Common myeloid progenitor, CD34-positive (primary cell): ENCODE measurements around the gene PSRC1. TPM values are rescaled to one million over a fixed set of nuclear protein-coding genes. Genes with fewer than 3 reads are reported as not detected.

Source experiments
- CTCF ChIA-PET: fragments of 350-600 bp; sonication (Branson Sonifier 250); formaldehyde crosslinking; loops from one replicate; lab custom pipeline; 2021; ENCODE audit warnings: antibody characterized with exemption; lab: Charles Lee
- POLR2A ChIA-PET: fragments of 350-600 bp; sonication (Branson Sonifier 250); formaldehyde crosslinking; loops from one replicate; lab custom pipeline; 2021; ENCODE audit warnings: antibody characterized with exemption; lab: Charles Lee
- DNase-seq, 3 donors: peaks; one replicate each; pipeline versions ENCODE4 v3.0.0 to v3.0.0-alpha.2; 2013
- H3K27ac ChIP-seq, 2 experiments: 1 replicate in 1 of 2; 2 replicates in 1 of 2; pipeline ENCODE4 v1.7.0; 2013; ENCODE audit warnings: inconsistent platforms in 2 of 2, low read length in 2 of 2, mild to moderate bottlenecking in 2 of 2, low read depth in 1 of 2, moderate library complexity in 1 of 2; ENCODE audit not compliant: severe bottlenecking in 2 of 2, insufficient read depth in 1 of 2, poor library complexity in 1 of 2
- H3K27me3 ChIP-seq, 5 experiments: replicated peaks in 2 of 5; 1 replicate in 3 of 5; 2 replicates in 2 of 5; pipeline versions ENCODE4 v1.6.1 to v1.7.0; 2013; ENCODE audit warnings: low read length in 4 of 5, mild to moderate bottlenecking in 2 of 5, moderate library complexity in 2 of 5, inconsistent platforms in 1 of 5; ENCODE audit not compliant: insufficient read depth in 5 of 5, control insufficient read depth in 4 of 5
- H3K36me3 ChIP-seq, 4 experiments: 1 replicate in 2 of 4; 2 replicates in 2 of 4; pipeline versions ENCODE4 v1.6.1 to v1.7.0; 2013; ENCODE audit warnings: low read length in 3 of 4, control low read depth in 1 of 4, mild to moderate bottlenecking in 1 of 4; ENCODE audit not compliant: control insufficient read depth in 4 of 4, insufficient read depth in 4 of 4
- H3K4me1 ChIP-seq, 4 experiments: 1 replicate in 3 of 4; 2 replicates in 1 of 4; pipeline versions ENCODE4 v1.6.1 to v1.7.1; 2013; ENCODE audit warnings: low read length in 3 of 4, mild to moderate bottlenecking in 3 of 4, control low read depth in 1 of 4, inconsistent platforms in 1 of 4, moderate library complexity in 1 of 4; ENCODE audit not compliant: control insufficient read depth in 4 of 4, insufficient read depth in 4 of 4; ENCODE audit errors: control extremely low read depth in 1 of 4
- H3K4me3 ChIP-seq, 7 experiments: 1 replicate in 4 of 7; 2 replicates in 3 of 7; pipeline versions ENCODE4 v1.5.1 to v1.7.0; 2013; ENCODE audit warnings: mild to moderate bottlenecking in 7 of 7, low read length in 6 of 7, moderate library complexity in 6 of 7, inconsistent platforms in 2 of 7, low read depth in 2 of 7, control low read depth in 1 of 7; ENCODE audit not compliant: insufficient read depth in 4 of 7, control insufficient read depth in 1 of 7; ENCODE audit errors: extremely low read depth in 1 of 7
- H3K9me3 ChIP-seq, 5 experiments: 1 replicate in 4 of 5; 2 replicates in 1 of 5; pipeline versions ENCODE4 v1.6.1 to v1.7.1; 2013; ENCODE audit warnings: low read length in 4 of 5, mild to moderate bottlenecking in 2 of 5, inconsistent platforms in 1 of 5, low read depth in 1 of 5, moderate library complexity in 1 of 5; ENCODE audit not compliant: control insufficient read depth in 4 of 5, insufficient read depth in 2 of 5; ENCODE audit errors: control extremely low read depth in 1 of 5
- WGBS: methylation state at CpG from one replicate; pipeline ENCODE4 v1.1.5; 2013; ENCODE audit not compliant: insufficient coverage; 5-methylcytosine and 5-hydroxymethylcytosine counted together
- polyA plus RNA-seq: library from polyadenylated mRNA; unstranded; fragments of 120-200 nt; gene quantifications from one replicate; pipeline ENCODE4 v1.2.1, GENCODE V29; 2013

PSRC1 gene
- 1.1 TPM for polyA plus RNA-seq

DNA sequence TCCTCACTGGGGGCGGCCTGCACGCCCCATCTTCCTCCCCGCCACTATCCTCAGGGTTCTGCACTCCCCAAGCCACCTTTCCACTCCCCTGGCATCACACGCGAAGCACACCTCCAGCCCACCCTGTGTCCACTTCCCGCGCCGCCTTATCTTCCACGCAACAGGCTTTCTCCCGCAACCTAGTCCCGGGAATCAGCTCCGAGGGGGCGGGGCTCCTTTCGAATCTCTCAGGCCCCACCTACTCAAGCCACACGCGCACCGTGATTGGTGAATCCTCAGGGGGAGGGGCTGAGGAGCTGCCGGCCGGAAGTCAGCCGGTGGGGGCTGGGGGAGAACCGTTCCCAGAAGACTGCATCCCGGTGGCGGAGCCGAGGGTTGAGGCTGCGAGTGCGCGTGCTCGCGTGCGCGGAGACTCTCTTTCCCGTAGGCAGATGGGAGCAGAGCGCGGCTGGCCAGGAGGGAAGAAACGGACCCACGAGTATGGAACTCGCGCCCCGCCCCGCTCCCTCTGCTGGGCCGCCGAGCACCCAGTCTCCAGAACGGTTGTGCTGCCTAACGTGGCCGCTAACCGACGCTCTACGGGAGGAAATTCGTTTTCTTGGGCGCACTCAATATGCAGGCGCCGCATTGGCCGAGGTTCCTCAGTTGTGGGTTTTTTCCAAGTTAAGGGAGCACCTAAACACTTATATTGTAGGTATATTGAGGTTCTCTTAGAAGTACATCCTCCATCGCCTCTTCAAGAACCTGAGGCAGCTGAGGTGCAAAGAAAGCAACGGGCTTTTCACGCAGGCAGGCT lies at the start of gene PSRC1:
Gene PSRC1, minus strand, starts transcription at position 194 of the 796 bp plus-strand sequence.
- Histone ChIP-seq H3K36me3 (peaks cover 0 to 17% (median 6%) of the 10 kb centered on the region in 4 experiments), H3K4me1 (peaks cover 6 to 39% (median 23%) of the 10 kb centered on the region in 4 experiments), H3K27me3 (no peaks in the 10 kb centered on the region), H3K9me3 (no peaks in the 10 kb centered on the region), H3K4me3 (peak within 1 kb of the TSS; percentile 76 to 94 (median 89)), H3K27ac (peak within 1 kb of the TSS; percentile 13 to 73)
- DNase-seq: peak; percentile 84 to 87 (median 85)
- WGBS: under 1% methylated on average over 37 of the region's 56 CpGs
- ChIA-PET CTCF (interaction anchor here (0.7 to 8.8 kb wide), 6 partner anchors 9 to 116 kb away, joined by 3 to 181 read pairs (median 4); partner anchors contain the start of gene SORT1), POLR2A (no interaction called here)

DNA sequence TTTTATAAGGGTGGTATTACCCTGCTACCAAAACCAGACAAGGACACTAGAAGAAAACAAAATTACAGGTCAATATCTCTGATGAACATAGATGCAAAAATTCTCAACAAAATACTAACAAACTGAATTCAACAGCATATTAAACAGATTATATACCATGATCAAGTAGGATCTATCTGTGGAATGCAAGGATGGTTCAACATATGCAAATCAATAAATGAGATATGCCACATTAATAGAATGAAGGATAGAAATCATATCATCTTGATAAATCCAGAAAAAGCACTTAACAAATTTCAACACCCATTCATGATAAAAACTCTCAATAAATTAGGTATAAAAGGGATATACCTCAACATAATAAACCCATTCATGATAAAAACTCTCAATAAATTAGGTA lies 48.2 kb upstream of the PSRC1 start:
- Histone ChIP-seq H3K9me3 (peaks cover 0 to 17% (median 4%) of the 10 kb centered on the region in 5 experiments), H3K27me3 (no peaks in the 10 kb centered on the region), H3K36me3 (peaks cover 0 to 28% (median 6%) of the 10 kb centered on the region in 4 experiments), H3K27ac (no peak overlapping the region), H3K4me3 (no peak overlapping the region), H3K4me1 (no peaks in the 10 kb centered on the region)
- ChIA-PET CTCF (no interaction called here), POLR2A (no interaction called here)
- DNase-seq: peak in 2 of 3 donors; percentile 8

DNA sequence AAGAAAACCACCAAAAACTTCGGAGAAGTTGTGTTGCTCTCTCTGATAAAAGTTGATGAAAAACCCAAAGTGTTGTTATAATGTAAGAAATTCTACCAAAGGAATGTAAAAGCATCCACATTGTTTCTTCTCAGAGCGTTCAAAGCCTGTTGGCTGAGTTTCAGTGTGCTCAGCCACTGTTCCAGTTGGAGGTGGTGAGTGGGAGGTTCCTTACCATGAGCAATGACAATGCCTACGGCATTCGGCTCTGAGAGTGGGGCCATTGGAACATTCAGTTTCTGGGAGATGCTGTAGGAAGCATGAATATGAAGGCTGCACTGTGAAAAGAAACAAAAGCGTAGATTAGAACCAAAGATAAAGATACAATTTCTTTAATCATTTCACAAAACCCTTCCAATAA lies 44.3 kb upstream of the PSRC1 start:
- ChIA-PET CTCF (no interaction called here), POLR2A (interaction anchor here (0.6 kb wide), 1 partner anchor 119 kb away, joined by 3 read pairs; no protein-coding TSS in a partner anchor)
- Histone ChIP-seq H3K9me3 (peaks cover 0 to 15% (median 3%) of the 10 kb centered on the region in 5 experiments), H3K36me3 (peaks cover 0 to 33% (median 5%) of the 10 kb centered on the region in 4 experiments), H3K27ac (no peak overlapping the region), H3K27me3 (no peaks in the 10 kb centered on the region), H3K4me3 (no peak overlapping the region), H3K4me1 (no peaks in the 10 kb centered on the region)
- 100% methylated on average over 1 of the region's 5 CpGs for WGBS
- no peak for DNase-seq

DNA sequence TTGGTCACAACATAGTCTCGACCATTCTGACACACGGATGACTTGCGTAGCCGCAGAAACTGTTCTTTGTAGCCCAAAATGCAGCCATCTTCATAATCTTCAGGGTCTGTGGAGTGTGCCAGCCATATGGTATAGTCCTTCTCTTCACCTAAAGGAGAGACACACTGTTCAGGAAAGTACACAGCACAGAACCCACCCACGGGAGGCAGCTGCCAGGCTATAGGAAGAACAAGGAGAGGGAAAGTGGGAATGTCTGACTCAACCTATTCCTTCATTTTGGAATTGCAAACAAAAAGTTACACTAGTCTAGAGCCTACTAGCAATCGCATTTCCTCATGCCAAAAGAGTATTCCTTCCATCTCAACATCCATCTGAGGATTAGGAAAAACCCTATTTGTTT lies 40.0 kb upstream of the PSRC1 start:
- Histone ChIP-seq H3K4me1 (no peaks in the 10 kb centered on the region), H3K36me3 (peaks cover 0 to 42% (median 4%) of the 10 kb centered on the region in 4 experiments), H3K27ac (no peak overlapping the region), H3K4me3 (no peak overlapping the region), H3K27me3 (no peaks in the 10 kb centered on the region), H3K9me3 (no peaks in the 10 kb centered on the region)
- DNase-seq: no peak
- CTCF ChIA-PET: interaction anchor here (1.2 kb wide), 1 partner anchor 18 kb away, joined by 3 read pairs; no protein-coding TSS in a partner anchor
- 100% methylated on average over 4 of the region's 6 CpGs for WGBS
- POLR2A ChIA-PET: interaction anchor here (0.6 kb wide), 1 partner anchor 19 kb away, joined by 4 read pairs; no protein-coding TSS in a partner anchor

DNA sequence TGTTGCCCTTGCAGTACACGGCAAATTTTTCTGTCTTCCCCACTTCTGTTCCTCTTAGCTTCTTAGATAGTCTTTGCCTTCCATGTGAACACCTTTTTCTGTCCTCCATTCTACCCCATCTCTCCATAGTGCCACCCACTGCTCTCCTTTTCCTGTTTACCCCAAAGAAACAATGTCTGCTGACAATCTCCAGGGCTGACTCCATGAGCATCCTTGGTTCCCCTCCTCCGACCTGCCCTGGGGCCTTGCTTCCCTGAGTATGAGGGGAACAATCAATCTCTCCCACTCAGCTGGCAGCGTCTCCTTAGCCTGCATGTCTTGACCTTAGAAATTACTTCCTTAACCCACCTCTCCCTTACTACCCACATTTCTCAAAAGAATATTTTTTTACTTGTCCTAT lies 36.2 kb upstream of the PSRC1 start:
- Histone ChIP-seq H3K4me1 (no peaks in the 10 kb centered on the region), H3K9me3 (no peaks in the 10 kb centered on the region), H3K4me3 (no peak overlapping the region), H3K36me3 (peaks cover 0 to 43% (median 1%) of the 10 kb centered on the region in 4 experiments), H3K27ac (no peak overlapping the region), H3K27me3 (no peaks in the 10 kb centered on the region)
- WGBS: 93% methylated on average over 3 of the region's 3 CpGs
- POLR2A ChIA-PET: no interaction called here
- no peak for DNase-seq
- CTCF ChIA-PET: interaction anchor here (3.9 kb wide), 1 partner anchor 11 kb away, joined by 17 read pairs; the partner anchor contains the start of gene MYBPHL

DNA sequence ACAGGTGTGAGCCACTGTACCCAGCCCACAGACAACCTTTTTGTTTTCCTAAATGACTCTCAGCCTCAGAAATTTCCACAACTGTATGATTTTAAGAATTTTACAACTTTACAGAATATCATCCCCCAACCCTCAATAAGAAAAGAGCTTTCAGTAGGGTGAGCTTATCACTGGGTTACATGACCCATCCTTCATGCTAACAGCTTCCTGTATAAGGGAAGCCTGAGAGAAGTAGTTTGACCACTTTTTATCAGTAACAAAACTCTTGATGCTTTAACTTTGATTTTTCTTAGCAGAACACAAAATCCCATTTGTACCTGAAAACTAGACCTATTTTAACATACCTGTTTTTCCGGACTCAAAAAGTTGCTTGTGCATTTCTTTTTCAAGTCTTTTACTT lies 33.6 kb upstream of the PSRC1 start:
- peaks cover 0 to 35% (median 1%) of the 10 kb centered on the region in 4 experiments for H3K36me3 ChIP-seq
- WGBS: 100% methylated on average over 1 of the region's 1 CpG
- H3K4me3 ChIP-seq: no peak overlapping the region
- H3K27me3 ChIP-seq: no peaks in the 10 kb centered on the region
- POLR2A ChIA-PET: interaction anchor here (0.6 kb wide), 1 partner anchor 21 kb away, joined by 3 read pairs; no protein-coding TSS in a partner anchor
- no peaks in the 10 kb centered on the region for H3K9me3 ChIP-seq
- CTCF ChIA-PET: interaction anchor here (3.9 kb wide), 1 partner anchor 9 kb away, joined by 17 read pairs; the partner anchor contains the start of gene MYBPHL
- no peak overlapping the region for H3K27ac ChIP-seq
- DNase-seq: peak; percentile 9 to 64 (median 38)
- peaks cover 0 to 2% (median 0%) of the 10 kb centered on the region in 4 experiments for H3K4me1 ChIP-seq

DNA sequence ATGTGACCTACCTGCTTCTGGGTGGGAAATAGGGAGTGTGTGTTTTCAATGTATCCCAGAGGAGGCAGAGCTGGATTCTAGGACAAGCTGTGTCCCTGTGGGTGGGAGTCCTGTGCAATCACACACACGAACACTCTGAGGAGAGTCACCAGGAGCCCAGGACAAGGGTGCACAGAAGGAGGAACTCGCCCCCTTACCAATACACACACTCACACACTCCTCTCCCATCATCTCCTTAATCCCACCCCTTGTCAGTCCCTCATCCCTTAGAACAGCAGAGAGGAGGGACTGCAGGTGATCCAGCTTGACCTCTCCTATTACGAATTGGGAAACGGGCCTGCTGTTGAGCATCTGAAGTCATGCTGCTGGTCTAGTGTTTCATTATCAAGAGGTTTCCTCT lies 32.3 kb upstream of the PSRC1 start:
- no peak overlapping the region for H3K4me3 ChIP-seq
- peaks cover 0 to 24% (median 0%) of the 10 kb centered on the region in 4 experiments for H3K36me3 ChIP-seq
- peaks cover 0 to 2% (median 0%) of the 10 kb centered on the region in 4 experiments for H3K4me1 ChIP-seq
- no peak for DNase-seq
- 93% methylated on average over 3 of the region's 4 CpGs for WGBS
- H3K27me3 ChIP-seq: no peaks in the 10 kb centered on the region
- ChIA-PET CTCF (interaction anchor here (3.9 kb wide), 1 partner anchor 7 kb away, joined by 17 read pairs; the partner anchor contains the start of gene MYBPHL), POLR2A (no interaction called here)
- H3K9me3 ChIP-seq: no peaks in the 10 kb centered on the region
- H3K27ac ChIP-seq: no peak overlapping the region
